ENCODE data around the gene DESI2.

Gene DESI2

GRCh38 chr1:244614879-244615278, 38.0 kb upstream of the DESI2 start:
- POLR2A ChIA-PET = no interaction called here
- Histone ChIP-seq H3K4me3 (ENCODE audit: low read depth, low read length) (no peak overlapping the region), H3K9me3 (ENCODE audit: control insufficient read depth, insufficient read depth, low read depth, low read length) (no peaks in the 10 kb centered on the region), H3K4me1 (ENCODE audit: control insufficient read depth, insufficient read depth, low read length) (no peaks in the 10 kb centered on the region), H3K27ac (ENCODE audit: extremely low read depth, low read depth, low read length) (no peak overlapping the region), H3K36me3 (ENCODE audit: control insufficient read depth in 2 of 2, insufficient read depth in 1 of 2, low read length in 2 of 2) (no peaks in the 10 kb centered on the region)
- CTCF ChIA-PET = interaction anchor here (2.1 kb wide), 1 partner anchor 11 kb away, joined by 12 read pairs; no protein-coding TSS in a partner anchor
- TF ChIP-seq ZNF626 (tag by site-specific recombination; IDR thresholded peaks at IDR 0.05) = no peak
- TF ChIP-seq ZNF660 (tag by site-specific recombination; IDR thresholded peaks at IDR 0.05) = no peak
- TF ChIP-seq ZBTB17 (tag by site-specific recombination; IDR thresholded peaks at IDR 0.05) = no peak

GRCh38 chr1:244615301-244615700, 37.6 kb upstream of the DESI2 start:
- CTCF ChIA-PET = interaction anchor here (1.9 to 2.1 kb wide), 2 partner anchors 12 to 181 kb away, joined by 8 to 12 read pairs; no protein-coding TSS in a partner anchor
- no peak overlapping the region for H3K4me3 ChIP-seq (ENCODE audit: low read depth, low read length)
- H3K4me1 ChIP-seq (ENCODE audit: control insufficient read depth, insufficient read depth, low read length) = no peaks in the 10 kb centered on the region
- no peak for TF ChIP-seq ZNF140 (tag by site-specific recombination; IDR thresholded peaks at IDR 0.05)
- TF ChIP-seq MEIS1 (CRISPR knock-in tag; IDR thresholded peaks at IDR 0.05; ENCODE audit: borderline replicate concordance) = no peak
- TF ChIP-seq ZNF792 (tag by site-specific recombination; IDR thresholded peaks at IDR 0.05) = no peak
- no peak for TF ChIP-seq ZBTB17 (tag by site-specific recombination; IDR thresholded peaks at IDR 0.05)
- H3K36me3 ChIP-seq (ENCODE audit: control insufficient read depth in 2 of 2, insufficient read depth in 1 of 2, low read length in 2 of 2) = no peaks in the 10 kb centered on the region
- POLR2A ChIA-PET = no interaction called here
- H3K9me3 ChIP-seq (ENCODE audit: control insufficient read depth, insufficient read depth, low read depth, low read length) = no peaks in the 10 kb centered on the region
- no peak overlapping the region for H3K27ac ChIP-seq (ENCODE audit: extremely low read depth, low read depth, low read length)

- Histone ChIP-seq H3K27ac (ENCODE audit: extremely low read depth, low read depth, low read length) (no peak overlapping the region), H3K4me1 (ENCODE audit: control insufficient read depth, insufficient read depth, low read length) (no peaks in the 10 kb centered on the region), H3K36me3 (ENCODE audit: control insufficient read depth in 2 of 2, insufficient read depth in 1 of 2, low read length in 2 of 2) (no peaks in the 10 kb centered on the region), H3K4me3 (ENCODE audit: low read depth, low read length) (no peak overlapping the region), H3K9me3 (ENCODE audit: control insufficient read depth, insufficient read depth, low read depth, low read length) (no peaks in the 10 kb centered on the region)
- POLR2A ChIA-PET = interaction anchor here (0.6 to 1.8 kb wide), 3 partner anchors 17 to 166 kb away, joined by 3 to 5 read pairs (median 5); partner anchors contain the start of gene DESI2
- TF ChIP-seq ZNF184 (tag by site-specific recombination; IDR thresholded peaks at IDR 0.05) (no peak), ZBTB17 (tag by site-specific recombination; IDR thresholded peaks at IDR 0.05) (no peak), ZNF530 (tag by site-specific recombination; IDR thresholded peaks at IDR 0.05; ENCODE audit: low read depth) (no peak), ZNF362 (tag by site-specific recombination; IDR thresholded peaks at IDR 0.05) (no peak), ZNF266 (tag by site-specific recombination; IDR thresholded peaks at IDR 0.05; ENCODE audit: low read depth) (no peak), ZNF473 (tag by site-specific recombination; IDR thresholded peaks at IDR 0.05) (no peak), ZNF707 (tag by site-specific recombination; IDR thresholded peaks at IDR 0.05) (no peak), YY2 (tag by site-specific recombination; IDR thresholded peaks at IDR 0.05) (no peak), ZBTB8A (tag by site-specific recombination; IDR thresholded peaks at IDR 0.05) (no peak), ZNF518A (tag by site-specific recombination; conservative IDR thresholded peaks at IDR 0.05; ENCODE audit: low read depth) (no peak), OSR2 (tag by site-specific recombination; IDR thresholded peaks at IDR 0.05) (no peak), SCRT2 (tag by site-specific recombination; IDR thresholded peaks at IDR 0.05) (no peak), ZNF148 (tag by site-specific recombination; IDR thresholded peaks at IDR 0.05; ENCODE audit: borderline replicate concordance) (no peak), ZNF18 (tag by site-specific recombination; IDR thresholded peaks at IDR 0.05) (no peak), ZNF645 (tag by site-specific recombination; IDR thresholded peaks at IDR 0.05) (no peak)
- CTCF ChIA-PET = interaction anchor here (1.0 to 2.0 kb wide), 2 partner anchors 24 to 416 kb away, joined by 4 to 6 read pairs; no protein-coding TSS in a partner anchor
These were observed 26.2 kb upstream of the DESI2 start for GRCh38 chr1:244626709-244627108.

All from HEK293 (cell line).